H1 (cell line): ENCODE measurements around the gene CCDC63. TPM values are rescaled to one million over a fixed set of nuclear protein-coding genes. Genes with fewer than 3 reads are reported as not detected.

Source experiments
- CTCF ChIA-PET: fragments of 300-600 bp; sonication (Branson Sonifier 250); formaldehyde crosslinking; loops from one replicate; lab custom pipeline; 2021; ENCODE audit not compliant: partially characterized antibody; lab: Charles Lee
- POLR2A ChIA-PET: fragments of 300-600 bp; sonication (Branson Sonifier 250); formaldehyde crosslinking; loops from one replicate; lab custom pipeline; 2021; ENCODE audit warnings: inconsistent platforms; ENCODE audit not compliant: partially characterized antibody; lab: Charles Lee
- DNase-seq, 2 experiments: peaks; one replicate each; pipeline versions ENCODE4 v3.0.0 to v3.0.0-alpha.2; 2010 to 2022; ENCODE audit warnings: low spot score in 2 of 2, low read depth in 1 of 2, mixed read lengths in 1 of 2
- FAIRE-seq: peaks from 2 replicates; lab custom pipeline; 2011; peaks lifted over from hg19 to GRCh38; lab: Jason Lieb, UNC
- H2AFZ ChIP-seq: 2 replicates; pipeline ENCODE4 v1.8.1; 2012; ENCODE audit warnings: low read length, inconsistent platforms
- H2AK5ac ChIP-seq: 2 replicates; pipeline ENCODE4 v1.6.1; 2013; ENCODE audit warnings: low read depth, low read length
- H2BK120ac ChIP-seq: replicated peaks from 2 replicates; pipeline ENCODE3; 2013; ENCODE audit warnings: low read depth, low read length, inconsistent platforms
- H2BK12ac ChIP-seq: 2 replicates; pipeline ENCODE4 v1.6.1; 2013; ENCODE audit warnings: low read depth, low read length
- H2BK15ac ChIP-seq: 2 replicates; pipeline ENCODE4 v1.6.1; 2013; ENCODE audit warnings: low read length
- H2BK20ac ChIP-seq: 2 replicates; pipeline ENCODE4 v1.6.1; 2013; ENCODE audit warnings: low read length
- H2BK5ac ChIP-seq: 2 replicates; pipeline ENCODE4 v1.6.1; 2013; ENCODE audit warnings: low read depth, low read length
- H3K14ac ChIP-seq: 2 replicates; pipeline ENCODE4 v1.6.1; 2013; ENCODE audit warnings: inconsistent platforms; ENCODE audit not compliant: insufficient read length
- H3K18ac ChIP-seq: 2 replicates; pipeline ENCODE4 v1.6.1; 2013; ENCODE audit warnings: low read length; ENCODE audit errors: extremely low read depth
- H3K23ac ChIP-seq: 2 replicates; pipeline ENCODE4 v1.6.1; 2013; ENCODE audit warnings: inconsistent platforms; ENCODE audit not compliant: insufficient read length
- H3K23me2 ChIP-seq: 2 replicates; pipeline ENCODE4 v1.6.1; 2013; ENCODE audit warnings: low read depth, low read length
- H3K27ac ChIP-seq: 2 replicates; pipeline ENCODE4 v1.6.1; 2011; ENCODE audit warnings: low read depth, low read length, inconsistent platforms
- H3K27me3 ChIP-seq, 4 experiments: replicated peaks in 1 of 4; 1 replicate in 1 of 4; 2 replicates in 3 of 4; pipeline versions ENCODE4 v1.6.1 to v1.8.1; 2011 to 2013; ENCODE audit warnings: low read length in 3 of 4, mild to moderate bottlenecking in 3 of 4, inconsistent platforms in 2 of 4, mixed read lengths in 2 of 4, moderate library complexity in 1 of 4; ENCODE audit not compliant: control insufficient read depth in 3 of 4, insufficient read depth in 3 of 4; ENCODE audit errors: extremely low read depth in 1 of 4
- H3K36me3 ChIP-seq, 4 experiments: 2 replicates each; pipeline versions ENCODE4 v1.6.1 to v1.8.1; 2011 to 2013; ENCODE audit warnings: mild to moderate bottlenecking in 4 of 4, low read length in 3 of 4, moderate library complexity in 2 of 4, control low read depth in 1 of 4, inconsistent platforms in 1 of 4; ENCODE audit not compliant: insufficient read depth in 4 of 4, control insufficient read depth in 2 of 4
- H3K4ac ChIP-seq: replicated peaks from 2 replicates; pipeline ENCODE3; 2013; ENCODE audit warnings: low read length, low read depth, mixed read lengths, inconsistent platforms; ENCODE audit not compliant: insufficient read length
- H3K4me1 ChIP-seq, 4 experiments: replicated peaks in 1 of 4; 1 replicate in 1 of 4; 2 replicates in 3 of 4; pipeline versions ENCODE4 v1.6.1 to v1.8.1; 2011 to 2013; ENCODE audit warnings: low read length in 3 of 4, inconsistent platforms in 2 of 4, mixed read lengths in 1 of 4; ENCODE audit not compliant: insufficient read depth in 4 of 4, control insufficient read depth in 3 of 4
- H3K4me2 ChIP-seq, 2 experiments: 2 replicates each; pipeline versions ENCODE4 v1.6.1 to v1.8.1; 2011 to 2013; ENCODE audit warnings: low read depth in 2 of 2, low read length in 2 of 2, control low read depth in 1 of 2, inconsistent platforms in 1 of 2, mild to moderate bottlenecking in 1 of 2; ENCODE audit not compliant: insufficient read depth in 1 of 2
- H3K4me3 ChIP-seq, 4 experiments: fragments of 200-600, 300-600 bp in 1 of 4; sonication (generic), shearing (Covaris generic), sonication (Bioruptor Twin) in 1 of 4; 2 replicates each; pipeline versions ENCODE4 v1.5.1 to v1.8.1; 2011 to 2016; ENCODE audit warnings: low read length in 4 of 4, low read depth in 3 of 4, control low read depth in 2 of 4, inconsistent platforms in 2 of 4, mild to moderate bottlenecking in 2 of 4, mixed read lengths in 1 of 4, moderate library complexity in 1 of 4; ENCODE audit not compliant: insufficient read depth in 2 of 4; ENCODE audit errors: extremely low read depth in 1 of 4
- H3K56ac ChIP-seq: replicated peaks from 2 replicates; pipeline ENCODE3; 2013; ENCODE audit warnings: low read depth, mild to moderate bottlenecking, mixed read lengths, low read length, inconsistent platforms; ENCODE audit not compliant: insufficient read length
- H3K79me1 ChIP-seq: 2 replicates; pipeline ENCODE4 v1.6.1; 2013; ENCODE audit warnings: low read depth, low read length, control low read depth
- H3K79me2 ChIP-seq, 2 experiments: 2 replicates each; pipeline versions ENCODE4 v1.6.1 to v1.8.1; 2012 to 2013; ENCODE audit warnings: low read length in 2 of 2, mild to moderate bottlenecking in 2 of 2, inconsistent platforms in 1 of 2; ENCODE audit not compliant: insufficient read depth in 2 of 2, control insufficient read depth in 1 of 2
- H3K9ac ChIP-seq, 4 experiments: replicated peaks in 1 of 4; 1 replicate in 1 of 4; 2 replicates in 3 of 4; pipeline versions ENCODE4 v1.6.1 to v1.8.1; 2011 to 2013; ENCODE audit warnings: low read depth in 3 of 4, low read length in 3 of 4, control low read depth in 2 of 4, mild to moderate bottlenecking in 2 of 4, moderate library complexity in 2 of 4, inconsistent platforms in 1 of 4; ENCODE audit errors: extremely low read depth in 1 of 4
- H3K9me3 ChIP-seq, 2 experiments: 2 replicates each; pipeline versions ENCODE4 v1.6.1 to v1.8.1; 2012 to 2013; ENCODE audit warnings: mild to moderate bottlenecking in 2 of 2, moderate library complexity in 2 of 2, control low read depth in 1 of 2, inconsistent platforms in 1 of 2, low read depth in 1 of 2, low read length in 1 of 2, mixed read lengths in 1 of 2; ENCODE audit not compliant: insufficient read depth in 2 of 2
- H4K20me1 ChIP-seq, 2 experiments: replicated peaks in 1 of 2; 2 replicates each; pipeline versions ENCODE3 to v1.8.1; 2011 to 2013; ENCODE audit warnings: inconsistent platforms in 2 of 2, low read length in 2 of 2, mild to moderate bottlenecking in 1 of 2; ENCODE audit not compliant: insufficient read depth in 2 of 2, control insufficient read depth in 1 of 2
- H4K5ac ChIP-seq: 2 replicates; pipeline ENCODE4 v1.6.1; 2013; ENCODE audit warnings: low read length, low read depth, mixed read lengths, inconsistent platforms; ENCODE audit not compliant: insufficient read length
- H4K8ac ChIP-seq: 2 replicates; pipeline ENCODE4 v1.8.0; 2013; ENCODE audit warnings: mild to moderate bottlenecking, moderate library complexity, low read length, inconsistent platforms; ENCODE audit not compliant: insufficient read depth; ENCODE audit errors: extremely low read depth
- H4K91ac ChIP-seq: replicated peaks from 2 replicates; pipeline ENCODE3; 2013; ENCODE audit warnings: low read length, mixed read lengths, inconsistent platforms; ENCODE audit not compliant: insufficient read length
- BACH1 ChIP-seq: IDR thresholded peaks from 2 replicates; pipeline ENCODE4 v1.6.1; 2012; ENCODE audit warnings: low read length, improper control_type of control experiment
- CBX5 ChIP-seq: fragments of 300-800, 300-1000 bp; sonication (generic); IDR thresholded peaks from 2 replicates; pipeline ENCODE4 v1.7.1; 2016; ENCODE audit warnings: antibody characterized with exemption, low read length, low read depth
- CHD1 ChIP-seq: IDR thresholded peaks from 2 replicates; pipeline ENCODE4 v1.6.1; 2012; ENCODE audit warnings: low read depth, low read length, improper control_type of control experiment
- CTBP2 ChIP-seq: IDR thresholded peaks from 2 replicates; pipeline ENCODE4 v1.7.0; 2011; ENCODE audit warnings: borderline replicate concordance, mild to moderate bottlenecking, moderate library complexity, mixed read lengths, low read length; ENCODE audit not compliant: insufficient read depth, insufficient read length
- GABPA ChIP-seq: IDR thresholded peaks from 2 replicates; pipeline ENCODE4 v1.6.1; 2011; ENCODE audit warnings: mild to moderate bottlenecking, low read length, moderate library complexity, borderline replicate concordance; ENCODE audit not compliant: insufficient read depth
- MAFK ChIP-seq: IDR thresholded peaks from 2 replicates; pipeline ENCODE4 v1.6.1; 2012; ENCODE audit warnings: low read depth, mild to moderate bottlenecking, improper control_type of control experiment, low read length
- MAX ChIP-seq: IDR thresholded peaks from 2 replicates; pipeline ENCODE4 v1.6.1; 2012; ENCODE audit warnings: inconsistent platforms
- NRF1 ChIP-seq: IDR thresholded peaks from 2 replicates; pipeline ENCODE4 v1.6.1; 2011; ENCODE audit warnings: mild to moderate bottlenecking, low read depth, low read length, improper control_type of control experiment
- POLR2A ChIP-seq, 2 experiments: IDR thresholded peaks; 1 replicate in 1 of 2; 2 replicates in 1 of 2; pipeline ENCODE4 v1.6.1; 2011; ENCODE audit warnings: low read depth in 2 of 2, low read length in 2 of 2, mild to moderate bottlenecking in 2 of 2; ENCODE audit errors: control extremely low read depth in 1 of 2
- POU5F1 ChIP-seq: IDR thresholded peaks from 2 replicates; pipeline ENCODE4 v1.6.1; 2011; ENCODE audit warnings: low read depth, mild to moderate bottlenecking, low read length, moderate library complexity
- RNF2 ChIP-seq: fragments of 200-900, 300-1000 bp; sonication (generic); IDR thresholded peaks from 2 replicates; pipeline ENCODE4 v1.7.1; 2016; ENCODE audit warnings: borderline replicate concordance, low read depth, mild to moderate bottlenecking, antibody characterized with exemption, low read length; ENCODE audit not compliant: poor library complexity, severe bottlenecking; ENCODE audit errors: missing control alignments
- SAP30 ChIP-seq: fragments of 300-600 bp; sonication (generic); IDR thresholded peaks from 2 replicates; pipeline ENCODE4 v1.7.1; 2012; ENCODE audit warnings: low read length, moderate library complexity, mild to moderate bottlenecking, inconsistent platforms; ENCODE audit not compliant: insufficient read depth, insufficient replicate concordance
- SIRT6 ChIP-seq: IDR thresholded peaks from one replicate; pipeline ENCODE4 v1.7.1; 2012; ENCODE audit warnings: low read length, inconsistent platforms
- TBP ChIP-seq: IDR thresholded peaks from 2 replicates; pipeline ENCODE4 v1.6.1; 2011; ENCODE audit warnings: low read depth, low read length, improper control_type of control experiment
- WGBS, 2 experiments: shearing (Covaris generic) in 1 of 2; methylation state at CpG; one replicate each; pipeline versions ENCODE4 v1.1.6 to v1.1.7; 2013 to 2015; ENCODE audit warnings: low lambda C conversion rate in 2 of 2, mixed read lengths in 2 of 2, inconsistent platforms in 1 of 2, low coverage in 1 of 2, missing lambda C conversion rate in 1 of 2; ENCODE audit not compliant: insufficient replicate concordance in 2 of 2, insufficient coverage in 1 of 2, insufficient read length in 1 of 2; ENCODE audit errors: extremely low coverage in 1 of 2, missing lambda C conversion rate in 1 of 2; 5-methylcytosine and 5-hydroxymethylcytosine counted together
- polyA plus RNA-seq, 7 experiments: library from polyadenylated mRNA; depleted of rRNA in 3 of 7; stranded (reverse) in 5 of 7; unstranded in 2 of 7; fragments of >200 nt in 5 of 7; fragments of 200-250 nt in 2 of 7; gene quantifications; 1 replicate in 5 of 7; 2 replicates in 1 of 7; 4 replicates in 1 of 7; pipeline versions ENCODE4 v1.2.1 to v1.2.3, GENCODE V29; 2011 to 2013; ENCODE audit warnings: missing spikeins in 2 of 7, mixed read lengths in 2 of 7
- total RNA-seq: library from RNA; stranded (reverse); fragmentation: NEBNext Ultra II Directional; extraction: Animal tissue kit (Norgen Biotek cat#: 25700); gene quantifications from 2 replicates; pipeline ENCODE4 v1.2.1, GENCODE V29; 2021

CCDC63 gene
- total and polyA plus RNA-seq, 2 of the 8 experiments (the other 6 are each of a cell fraction or from before 2014, with no cell fraction given) = 0.42 to 0.93 TPM

- no peak for FAIRE-seq
- CTCF ChIA-PET = interaction anchor here (1.1 to 4.3 kb wide), 5 partner anchors 34 to 115 kb away, joined by 3 to 25 read pairs (median 4); no protein-coding TSS in a partner anchor
- H3K27me3 ChIP-seq = no peaks in the 10 kb centered on the region; a peak in 1 of 7 replicates
- TF ChIP-seq POU5F1 = no peak
- no peak for TF ChIP-seq CBX5
- no peak for TF ChIP-seq RNF2
- TF ChIP-seq MAFK = no peak
- TF ChIP-seq CHD1 = no peak
- TF ChIP-seq SIRT6 = no peak
- no peak for TF ChIP-seq MAX
- TF ChIP-seq POLR2A (IDR thresholded peaks at IDR 0.05; ENCODE audit: control extremely low read depth in 1 of 2, low read depth in 2 of 2, low read length in 2 of 2) = no peak
- no peak for TF ChIP-seq GABPA
- TF ChIP-seq BACH1 = no peak
- no peak for TF ChIP-seq NRF1
- no peak for TF ChIP-seq CTBP2
- TF ChIP-seq SAP30 = no peak
- TF ChIP-seq TBP = no peak
Observed at GRCh38 chr12:110929818-110930217, 83.0 kb downstream of the CCDC63 start.

More at GRCh38 chr12:110929818-110930217, 83.0 kb downstream of the CCDC63 start:
- no peak overlapping the region for H2AFZ ChIP-seq
- no peak overlapping the region for H3K14ac ChIP-seq
- H3K79me1 ChIP-seq = no peaks in the 10 kb centered on the region
- POLR2A ChIA-PET = interaction anchor here (1.7 kb wide), 1 partner anchor 107 kb away, joined by 3 read pairs; no protein-coding TSS in a partner anchor
- H2AK5ac ChIP-seq = 0 out of 2 replicates have a peak overlapping the region, but pooled peaks have one; percentile 99
- H3K18ac ChIP-seq = no peak overlapping the region
- DNase-seq = peak in 1 of 2 experiments; percentile 19
- H2BK12ac ChIP-seq = no peak overlapping the region; the same call in 1 of the 2 replicates
- H3K23ac ChIP-seq = no peak overlapping the region
- no peak overlapping the region for H3K56ac ChIP-seq
- no peak overlapping the region for H4K8ac ChIP-seq
- no peak overlapping the region for H2BK120ac ChIP-seq
- no peaks in the 10 kb centered on the region for H3K79me2 ChIP-seq
- 87% methylated on average over 1 of the region's 1 CpG; no CpG with 5 or more reads in 1 of the 2 experiments for WGBS, 2 experiments
- H3K36me3 ChIP-seq = no peaks in the 10 kb centered on the region
- no peak overlapping the region for H4K91ac ChIP-seq
- no peaks in the 10 kb centered on the region for H3K9me3 ChIP-seq
- H3K9ac ChIP-seq = no peak overlapping the region
- no peak overlapping the region for H3K27ac ChIP-seq
- no peak overlapping the region for H3K4me2 ChIP-seq
- H3K4me1 ChIP-seq = peaks cover 2 to 11% (median 8%) of the 10 kb centered on the region in 4 experiments; a peak in 6 of 7 replicates
- H3K4ac ChIP-seq = no peak overlapping the region
- H2BK15ac ChIP-seq = no peak overlapping the region
- H2BK20ac ChIP-seq = peak overlapping the region; percentile 25
- H2BK5ac ChIP-seq = no peak overlapping the region
- peaks cover 0 to 4% of the 10 kb centered on the region in 2 experiments for H4K20me1 ChIP-seq
- H3K23me2 ChIP-seq = peaks cover 5% of the 10 kb centered on the region; the same call in 1 of the 2 replicates
- H4K5ac ChIP-seq = no peak overlapping the region
- H3K4me3 ChIP-seq = no peak overlapping the region
